ENCODE measurements around the gene NFATC3.

NFATC3 gene

GRCh38 chr16:68085259-68086071 lies at the start of gene NFATC3:
Gene NFATC3, plus strand, starts transcription at chr16:68085370. Its CDS starts 312 bp downstream, at chr16:68085682.
- Histone ChIP-seq H2AFZ (ENCODE audit: low read depth) (peak within 1 kb of the TSS; percentile 97), H3K79me2 (ENCODE audit: insufficient read depth, low read depth) (peaks cover 47% of the 10 kb centered on the region)
- no peak for TF ChIP-seq CTCF (conservative IDR thresholded peaks at IDR 0.05; ENCODE audit: low read depth, low read length)

GRCh38 chr16:68037841-68038597 lies 47.2 kb upstream of the NFATC3 start:
- Histone ChIP-seq H2AFZ (ENCODE audit: low read depth) (no peak overlapping the region), H3K79me2 (ENCODE audit: insufficient read depth, low read depth) (no peaks in the 10 kb centered on the region), H3K4me2 (no peak overlapping the region), H3K9ac (no peak overlapping the region), H3K27me3 (ENCODE audit: insufficient read depth, low read depth) (no peaks in the 10 kb centered on the region), H3K4me1 (ENCODE audit: low read depth, poor library complexity, severe bottlenecking) (peaks cover 4% of the 10 kb centered on the region), H3K4me3 (IDR thresholded peaks at IDR 0.05; ENCODE audit: insufficient read depth, low read depth, low read length) (no peak overlapping the region), H3K27ac (no peak overlapping the region), H4K20me1 (ENCODE audit: insufficient read depth) (no peaks in the 10 kb centered on the region), H3K36me3 (ENCODE audit: insufficient read depth) (no peaks in the 10 kb centered on the region)
- TF ChIP-seq CTCF (conservative IDR thresholded peaks at IDR 0.05; ENCODE audit: low read depth, low read length): no peak

More at GRCh38 chr16:68085259-68086071, at the start of gene NFATC3:
- Histone ChIP-seq H4K20me1 (ENCODE audit: insufficient read depth) (peaks cover 4% of the 10 kb centered on the region; the same call in 1 of the 2 replicates), H3K4me3 (IDR thresholded peaks at IDR 0.05; ENCODE audit: insufficient read depth, low read depth, low read length) (no peak within 1 kb of the TSS), H3K27ac (peak within 1 kb of the TSS; percentile 88), H3K4me2 (peak within 1 kb of the TSS; percentile 95), H3K4me1 (ENCODE audit: low read depth, poor library complexity, severe bottlenecking) (peaks cover 64% of the 10 kb centered on the region), H3K36me3 (ENCODE audit: insufficient read depth) (no peaks in the 10 kb centered on the region), H3K9ac (peak within 1 kb of the TSS; percentile 89), H3K27me3 (ENCODE audit: insufficient read depth, low read depth) (no peaks in the 10 kb centered on the region)

- H2AFZ ChIP-seq (ENCODE audit: low read depth): no peak overlapping the region
- H4K20me1 ChIP-seq (ENCODE audit: insufficient read depth): no peaks in the 10 kb centered on the region
- H3K4me1 ChIP-seq (ENCODE audit: low read depth, poor library complexity, severe bottlenecking): peaks cover 4% of the 10 kb centered on the region
- H3K36me3 ChIP-seq (ENCODE audit: insufficient read depth): no peaks in the 10 kb centered on the region
- no peak overlapping the region for H3K9ac ChIP-seq
- no peaks in the 10 kb centered on the region for H3K27me3 ChIP-seq (ENCODE audit: insufficient read depth, low read depth)
- H3K79me2 ChIP-seq (ENCODE audit: insufficient read depth, low read depth): no peaks in the 10 kb centered on the region
- peak; percentile 95 for TF ChIP-seq CTCF (conservative IDR thresholded peaks at IDR 0.05; ENCODE audit: low read depth, low read length)
- no peak overlapping the region for H3K4me2 ChIP-seq
- H3K27ac ChIP-seq: no peak overlapping the region
- no peak overlapping the region for H3K4me3 ChIP-seq (IDR thresholded peaks at IDR 0.05; ENCODE audit: insufficient read depth, low read depth, low read length)
Observed at GRCh38 chr16:68040506-68041288, 44.5 kb upstream of the NFATC3 start.

GRCh38 chr16:68041783-68042182 lies 43.4 kb upstream of the NFATC3 start:
- H3K79me2 ChIP-seq (ENCODE audit: insufficient read depth, low read depth): no peaks in the 10 kb centered on the region
- H3K27ac ChIP-seq: no peak overlapping the region
- H2AFZ ChIP-seq (ENCODE audit: low read depth): no peak overlapping the region
- H4K20me1 ChIP-seq (ENCODE audit: insufficient read depth): no peaks in the 10 kb centered on the region
- no peak overlapping the region for H3K4me3 ChIP-seq (IDR thresholded peaks at IDR 0.05; ENCODE audit: insufficient read depth, low read depth, low read length)
- peaks cover 4% of the 10 kb centered on the region for H3K4me1 ChIP-seq (ENCODE audit: low read depth, poor library complexity, severe bottlenecking)
- H3K27me3 ChIP-seq (ENCODE audit: insufficient read depth, low read depth): no peaks in the 10 kb centered on the region
- no peak for TF ChIP-seq CTCF (conservative IDR thresholded peaks at IDR 0.05; ENCODE audit: low read depth, low read length)
- H3K36me3 ChIP-seq (ENCODE audit: insufficient read depth): no peaks in the 10 kb centered on the region
- H3K9ac ChIP-seq: no peak overlapping the region
- H3K4me2 ChIP-seq: no peak overlapping the region

Measured in KMS-11 (cell line).